Measurements from ENCODE around the gene GPR35.

Gene GPR35

DNA sequence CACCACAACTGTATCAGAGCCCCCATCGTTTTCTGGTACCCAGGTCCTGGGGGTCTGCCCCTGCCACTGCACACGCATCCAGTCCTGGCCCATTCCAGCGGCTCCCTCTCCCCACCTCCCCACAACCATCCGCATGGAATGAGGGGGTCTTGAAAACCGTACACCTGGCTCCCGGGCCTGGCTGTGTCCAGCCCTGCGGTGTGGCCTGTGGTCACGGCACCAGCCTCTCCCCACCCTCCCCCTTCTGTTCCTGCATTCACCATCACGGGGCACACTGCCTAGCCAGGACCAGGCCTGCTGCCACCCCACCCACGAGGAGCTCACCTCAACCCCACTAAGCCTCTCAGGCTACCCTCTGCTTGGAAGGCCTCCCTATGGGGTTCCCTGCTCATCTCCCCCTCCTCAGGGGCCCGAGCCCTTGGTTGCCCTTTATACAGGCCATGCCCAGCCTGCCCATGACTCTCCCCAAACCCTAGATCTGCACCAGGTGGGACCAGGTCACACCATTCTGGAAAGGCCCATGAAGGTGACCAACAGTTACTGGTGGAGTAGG lies 11.4 kb downstream of the GPR35 start:
- peaks cover 10% of the 10 kb centered on the region; the same call in 1 of the 2 replicates for H3K9me3 ChIP-seq (ENCODE audit: control insufficient read depth, insufficient read depth, low read length)
- no peaks in the 10 kb centered on the region for H3K79me2 ChIP-seq (ENCODE audit: control insufficient read depth, low read length)
- H3K36me3 ChIP-seq (ENCODE audit: control insufficient read depth, low read length): no peaks in the 10 kb centered on the region
- no peaks in the 10 kb centered on the region for H3F3A ChIP-seq (ENCODE audit: control insufficient read depth, insufficient read depth)
- H3K4me3 ChIP-seq (ENCODE audit: low read length): no peak overlapping the region
- no peak for TF ChIP-seq EZH2phosphoT487 (IDR thresholded peaks at IDR 0.05; ENCODE audit: borderline replicate concordance, low read length)
- TF ChIP-seq, protein P1, sequence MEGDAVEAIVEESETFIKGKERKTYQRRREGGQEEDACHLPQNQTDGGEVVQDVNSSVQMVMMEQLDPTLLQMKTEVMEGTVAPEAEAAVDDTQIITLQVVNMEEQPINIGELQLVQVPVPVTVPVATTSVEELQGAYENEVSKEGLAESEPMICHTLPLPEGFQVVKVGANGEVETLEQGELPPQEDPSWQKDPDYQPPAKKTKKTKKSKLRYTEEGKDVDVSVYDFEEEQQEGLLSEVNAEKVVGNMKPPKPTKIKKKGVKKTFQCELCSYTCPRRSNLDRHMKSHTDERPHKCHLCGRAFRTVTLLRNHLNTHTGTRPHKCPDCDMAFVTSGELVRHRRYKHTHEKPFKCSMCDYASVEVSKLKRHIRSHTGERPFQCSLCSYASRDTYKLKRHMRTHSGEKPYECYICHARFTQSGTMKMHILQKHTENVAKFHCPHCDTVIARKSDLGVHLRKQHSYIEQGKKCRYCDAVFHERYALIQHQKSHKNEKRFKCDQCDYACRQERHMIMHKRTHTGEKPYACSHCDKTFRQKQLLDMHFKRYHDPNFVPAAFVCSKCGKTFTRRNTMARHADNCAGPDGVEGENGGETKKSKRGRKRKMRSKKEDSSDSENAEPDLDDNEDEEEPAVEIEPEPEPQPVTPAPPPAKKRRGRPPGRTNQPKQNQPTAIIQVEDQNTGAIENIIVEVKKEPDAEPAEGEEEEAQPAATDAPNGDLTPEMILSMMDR (IDR thresholded peaks at IDR 0.05; ENCODE audit: low read depth, low read length, poor library complexity, severe bottlenecking): no peak
- H3K4me1 ChIP-seq (ENCODE audit: control insufficient read depth, low read length): no peaks in the 10 kb centered on the region
- no peaks in the 10 kb centered on the region for H4K20me1 ChIP-seq (ENCODE audit: control insufficient read depth, insufficient read depth, low read depth, low read length)
- no peaks in the 10 kb centered on the region for H3K27me3 ChIP-seq (ENCODE audit: control insufficient read depth, low read length)
- H3K27ac ChIP-seq (ENCODE audit: low read depth, low read length): no peak overlapping the region
- no peak overlapping the region for H3K4me2 ChIP-seq (ENCODE audit: low read length)
- H3K9me2 ChIP-seq (replicated peaks; ENCODE audit: control insufficient read depth, low read length): no peaks in the 10 kb centered on the region

GRCh38 chr2:240637116-240637900 lies 12.0 kb downstream of the GPR35 start:
- Histone ChIP-seq H3K4me3 (ENCODE audit: low read length) (no peak overlapping the region), H3K36me3 (ENCODE audit: control insufficient read depth, low read length) (no peaks in the 10 kb centered on the region), H4K20me1 (ENCODE audit: control insufficient read depth, insufficient read depth, low read depth, low read length) (no peaks in the 10 kb centered on the region), H3K4me1 (ENCODE audit: control insufficient read depth, low read length) (no peaks in the 10 kb centered on the region), H3K79me2 (ENCODE audit: control insufficient read depth, low read length) (no peaks in the 10 kb centered on the region), H3F3A (ENCODE audit: control insufficient read depth, insufficient read depth) (no peaks in the 10 kb centered on the region), H3K27me3 (ENCODE audit: control insufficient read depth, low read length) (no peaks in the 10 kb centered on the region), H3K27ac (ENCODE audit: low read depth, low read length) (no peak overlapping the region), H3K9me3 (ENCODE audit: control insufficient read depth, insufficient read depth, low read length) (peaks cover 16% of the 10 kb centered on the region; the same call in 1 of the 2 replicates), H3K9me2 (replicated peaks; ENCODE audit: control insufficient read depth, low read length) (no peaks in the 10 kb centered on the region), H3K4me2 (ENCODE audit: low read length) (no peak overlapping the region)
- TF ChIP-seq, protein P1 (IDR thresholded peaks at IDR 0.05; ENCODE audit: low read depth, low read length, poor library complexity, severe bottlenecking): no peak
- no peak for TF ChIP-seq EZH2phosphoT487 (IDR thresholded peaks at IDR 0.05; ENCODE audit: borderline replicate concordance, low read length)

GRCh38 chr2:240637901-240638345 lies 12.6 kb downstream of the GPR35 start:
- H3K4me1 ChIP-seq (ENCODE audit: control insufficient read depth, low read length): no peaks in the 10 kb centered on the region
- TF ChIP-seq, protein P1 (IDR thresholded peaks at IDR 0.05; ENCODE audit: low read depth, low read length, poor library complexity, severe bottlenecking): no peak
- TF ChIP-seq EZH2phosphoT487 (IDR thresholded peaks at IDR 0.05; ENCODE audit: borderline replicate concordance, low read length): no peak
- no peak overlapping the region for H3K4me2 ChIP-seq (ENCODE audit: low read length)
- H3K9me2 ChIP-seq (replicated peaks; ENCODE audit: control insufficient read depth, low read length): no peaks in the 10 kb centered on the region
- H3K79me2 ChIP-seq (ENCODE audit: control insufficient read depth, low read length): no peaks in the 10 kb centered on the region
- no peaks in the 10 kb centered on the region for H3K36me3 ChIP-seq (ENCODE audit: control insufficient read depth, low read length)
- H3K9me3 ChIP-seq (ENCODE audit: control insufficient read depth, insufficient read depth, low read length): peaks cover 16% of the 10 kb centered on the region; the same call in 1 of the 2 replicates
- H3F3A ChIP-seq (ENCODE audit: control insufficient read depth, insufficient read depth): no peaks in the 10 kb centered on the region
- H3K27me3 ChIP-seq (ENCODE audit: control insufficient read depth, low read length): no peaks in the 10 kb centered on the region
- no peaks in the 10 kb centered on the region for H4K20me1 ChIP-seq (ENCODE audit: control insufficient read depth, insufficient read depth, low read depth, low read length)
- H3K27ac ChIP-seq (ENCODE audit: low read depth, low read length): no peak overlapping the region
- H3K4me3 ChIP-seq (ENCODE audit: low read length): no peak overlapping the region

Data from DOHH2 (cell line).